ENCODE results near the gene ZNF200.
"Not testable (repeated sequence)": the region's sequence is repeated elsewhere in the genome, so short reads cannot be mapped to it uniquely, and the experiment has no call there.

Gene ZNF200

GRCh38 chr16:3212006-3212405 lies 23.0 kb downstream of the ZNF200 start:
- no peak overlapping the region for H3K4me3 ChIP-seq (ENCODE audit: low read depth, low read length)
- TF ChIP-seq CTCF (IDR thresholded peaks at IDR 0.05; ENCODE audit: low read depth, low read length), result no peak

GRCh38 chr16:3207086-3207953 lies 27.6 kb downstream of the ZNF200 start:
- no peak overlapping the region for H3K4me3 ChIP-seq (ENCODE audit: low read depth, low read length)
- TF ChIP-seq CTCF (IDR thresholded peaks at IDR 0.05; ENCODE audit: low read depth, low read length), result no peak

- H3K4me3 ChIP-seq (ENCODE audit: low read depth, low read length), result not testable (repeated sequence)
These were observed 29.0 kb downstream of the ZNF200 start for GRCh38 chr16:3205939-3206338.

- no peak overlapping the region for H3K4me3 ChIP-seq (ENCODE audit: low read depth, low read length)
- no peak for TF ChIP-seq CTCF (IDR thresholded peaks at IDR 0.05; ENCODE audit: low read depth, low read length)
These were observed 31.9 kb downstream of the ZNF200 start for GRCh38 chr16:3202903-3203539.

GRCh38 chr16:3198334-3199072 lies 36.5 kb downstream of the ZNF200 start:
- TF ChIP-seq CTCF (IDR thresholded peaks at IDR 0.05; ENCODE audit: low read depth, low read length), result no peak
- no peak overlapping the region for H3K4me3 ChIP-seq (ENCODE audit: low read depth, low read length)

GRCh38 chr16:3197694-3198333 lies 37.1 kb downstream of the ZNF200 start:
- H3K4me3 ChIP-seq (ENCODE audit: low read depth, low read length), result not testable (repeated sequence)

- TF ChIP-seq CTCF (IDR thresholded peaks at IDR 0.05; ENCODE audit: low read depth, low read length), result no peak
- H3K4me3 ChIP-seq (ENCODE audit: low read depth, low read length), result no peak overlapping the region
These were observed 39.0 kb downstream of the ZNF200 start for GRCh38 chr16:3195975-3196374.

- no peak for TF ChIP-seq CTCF (IDR thresholded peaks at IDR 0.05; ENCODE audit: low read depth, low read length)
- no peak overlapping the region for H3K4me3 ChIP-seq (ENCODE audit: low read depth, low read length)
These were observed 40.2 kb downstream of the ZNF200 start for GRCh38 chr16:3194792-3195191.
